ENCODE data around the gene KREMEN2. TPM values are rescaled to one million over a fixed set of nuclear protein-coding genes. Genes with fewer than 3 reads are reported as not detected.

KREMEN2 gene
- total and polyA plus RNA-seq, 2 experiments from 2014 or later = 3.6 to 4.9 TPM

- peaks cover 33% of the 10 kb centered on the region for H3K4me1 ChIP-seq (ENCODE audit: insufficient read depth)
- WGBS (ENCODE audit: low lambda C conversion rate, missing lambda C conversion rate) = 79% methylated on average over 12 of the region's 12 CpGs
- no peak for DNase-seq (ENCODE audit: low spot score)
Observed at GRCh38 chr16:3013998-3014690, 50.1 kb downstream of the KREMEN2 start.

DNA sequence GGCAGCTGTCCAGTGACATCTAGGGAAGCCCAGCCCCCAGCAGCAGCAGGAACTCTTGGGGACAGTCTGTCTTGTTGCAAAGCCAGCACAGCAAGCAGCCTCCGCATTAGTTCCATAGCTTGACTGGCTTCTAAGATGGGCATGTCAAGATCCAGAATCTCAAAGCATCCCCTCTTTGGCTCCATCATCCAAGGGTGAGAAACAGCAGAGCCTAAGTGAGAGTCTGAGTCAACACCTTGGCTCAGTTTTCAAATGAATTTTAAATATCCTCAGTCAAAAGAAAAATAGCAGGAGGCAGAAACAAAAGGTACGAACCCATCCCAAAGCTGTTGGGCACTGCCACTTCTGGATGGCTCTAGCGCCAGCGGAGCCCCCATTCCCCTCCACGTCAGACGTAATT lies 50.9 kb downstream of the KREMEN2 start:
- Histone ChIP-seq H3K79me2 (peaks cover 28% of the 10 kb centered on the region), H3K4me2 (no peak overlapping the region), H4K20me1 (ENCODE audit: insufficient read depth, poor library complexity, severe bottlenecking) (peaks cover 6% of the 10 kb centered on the region), H3K4me1 (ENCODE audit: insufficient read depth) (peaks cover 33% of the 10 kb centered on the region), H2AFZ (no peak overlapping the region), H3K4me3 (no peak overlapping the region), H3K9me3 (ENCODE audit: low read depth) (no peaks in the 10 kb centered on the region), H3K36me3 (replicated peaks; ENCODE audit: insufficient read depth, low read depth) (no peaks in the 10 kb centered on the region), H3K27me3 (peaks cover 7% of the 10 kb centered on the region), H3K27ac (no peak overlapping the region), H3K9me2 (replicated peaks; ENCODE audit: insufficient read depth) (no peaks in the 10 kb centered on the region)
- 96% methylated on average over 6 of the region's 6 CpGs for WGBS (ENCODE audit: low lambda C conversion rate, missing lambda C conversion rate)
- DNase-seq (ENCODE audit: low spot score) = no peak
- no peak for TF ChIP-seq EZH2phosphoT487 (IDR thresholded peaks at IDR 0.05; ENCODE audit: low read depth, severe bottlenecking, unreplicated experiment)
- no peak for TF ChIP-seq EZH2 (IDR thresholded peaks at IDR 0.05; ENCODE audit: borderline replicate concordance)
- TF ChIP-seq, protein P1, sequence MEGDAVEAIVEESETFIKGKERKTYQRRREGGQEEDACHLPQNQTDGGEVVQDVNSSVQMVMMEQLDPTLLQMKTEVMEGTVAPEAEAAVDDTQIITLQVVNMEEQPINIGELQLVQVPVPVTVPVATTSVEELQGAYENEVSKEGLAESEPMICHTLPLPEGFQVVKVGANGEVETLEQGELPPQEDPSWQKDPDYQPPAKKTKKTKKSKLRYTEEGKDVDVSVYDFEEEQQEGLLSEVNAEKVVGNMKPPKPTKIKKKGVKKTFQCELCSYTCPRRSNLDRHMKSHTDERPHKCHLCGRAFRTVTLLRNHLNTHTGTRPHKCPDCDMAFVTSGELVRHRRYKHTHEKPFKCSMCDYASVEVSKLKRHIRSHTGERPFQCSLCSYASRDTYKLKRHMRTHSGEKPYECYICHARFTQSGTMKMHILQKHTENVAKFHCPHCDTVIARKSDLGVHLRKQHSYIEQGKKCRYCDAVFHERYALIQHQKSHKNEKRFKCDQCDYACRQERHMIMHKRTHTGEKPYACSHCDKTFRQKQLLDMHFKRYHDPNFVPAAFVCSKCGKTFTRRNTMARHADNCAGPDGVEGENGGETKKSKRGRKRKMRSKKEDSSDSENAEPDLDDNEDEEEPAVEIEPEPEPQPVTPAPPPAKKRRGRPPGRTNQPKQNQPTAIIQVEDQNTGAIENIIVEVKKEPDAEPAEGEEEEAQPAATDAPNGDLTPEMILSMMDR (IDR thresholded peaks at IDR 0.05; ENCODE audit: poor library complexity) = no peak

More at GRCh38 chr16:3013998-3014690, 50.1 kb downstream of the KREMEN2 start:
- Histone ChIP-seq H3K27ac (no peak overlapping the region), H3K27me3 (peaks cover 7% of the 10 kb centered on the region), H3K36me3 (replicated peaks; ENCODE audit: insufficient read depth, low read depth) (no peaks in the 10 kb centered on the region), H3K9me3 (ENCODE audit: low read depth) (no peaks in the 10 kb centered on the region), H3K4me2 (peak overlapping the region; percentile 66), H3K4me3 (no peak overlapping the region), H4K20me1 (ENCODE audit: insufficient read depth, poor library complexity, severe bottlenecking) (peaks cover 6% of the 10 kb centered on the region), H3K9me2 (replicated peaks; ENCODE audit: insufficient read depth) (no peaks in the 10 kb centered on the region), H3K79me2 (peaks cover 21% of the 10 kb centered on the region), H2AFZ (no peak overlapping the region)
- TF ChIP-seq EZH2 (IDR thresholded peaks at IDR 0.05; ENCODE audit: borderline replicate concordance) (no peak), EZH2phosphoT487 (IDR thresholded peaks at IDR 0.05; ENCODE audit: low read depth, severe bottlenecking, unreplicated experiment) (no peak)
- TF ChIP-seq, protein P1 (IDR thresholded peaks at IDR 0.05; ENCODE audit: poor library complexity) = no peak

DNA sequence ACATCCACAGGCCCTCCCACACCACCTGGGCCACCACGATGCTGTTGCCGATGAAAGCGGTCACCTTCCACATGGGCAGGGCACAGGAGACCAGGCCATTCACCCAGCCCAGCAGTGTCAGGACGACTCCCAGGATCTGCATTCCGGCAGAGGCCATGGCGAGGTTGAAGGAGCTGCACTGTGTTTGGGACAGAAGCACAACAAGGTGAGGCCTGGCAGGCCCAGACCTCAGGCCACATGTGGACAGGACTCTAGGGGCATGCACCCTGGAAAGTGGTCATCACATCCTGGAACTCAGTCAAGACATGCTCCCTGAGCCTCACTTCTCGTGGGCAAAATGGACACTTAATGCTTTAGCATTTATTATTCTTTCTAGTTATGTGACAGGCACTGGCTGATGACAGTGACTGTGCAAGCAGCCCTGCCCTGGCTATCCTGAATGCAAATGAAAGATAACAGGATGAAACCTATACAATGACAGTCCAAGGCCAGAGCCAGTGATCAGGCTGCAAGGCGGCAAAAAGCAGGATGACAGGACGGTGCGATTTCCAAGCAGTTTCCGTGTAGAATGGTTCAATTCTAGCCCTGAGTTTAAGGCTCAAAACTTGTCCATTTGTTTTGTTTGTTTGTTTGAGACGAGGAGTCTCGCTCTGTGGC lies 51.9 kb downstream of the KREMEN2 start:
- peaks cover 25% of the 10 kb centered on the region for H3K4me1 ChIP-seq (ENCODE audit: insufficient read depth)

GRCh38 chr16:3017344-3017743 lies 53.3 kb downstream of the KREMEN2 start:
- Histone ChIP-seq H3K36me3 (replicated peaks; ENCODE audit: insufficient read depth, low read depth) (no peaks in the 10 kb centered on the region), H3K9me3 (ENCODE audit: low read depth) (no peaks in the 10 kb centered on the region), H4K20me1 (ENCODE audit: insufficient read depth, poor library complexity, severe bottlenecking) (peaks cover 6% of the 10 kb centered on the region), H3K4me2 (peak overlapping the region; percentile 78), H3K9me2 (replicated peaks; ENCODE audit: insufficient read depth) (no peaks in the 10 kb centered on the region), H3K27ac (peak overlapping the region; percentile 98), H3K4me1 (ENCODE audit: insufficient read depth) (peaks cover 22% of the 10 kb centered on the region), H3K27me3 (peaks cover 7% of the 10 kb centered on the region), H2AFZ (no peak overlapping the region), H3K79me2 (peaks cover 28% of the 10 kb centered on the region), H3K4me3 (peak overlapping the region; percentile 42)
- no peak for DNase-seq (ENCODE audit: low spot score)
- WGBS (ENCODE audit: low lambda C conversion rate, missing lambda C conversion rate) = 12% methylated on average over 20 of the region's 20 CpGs
- TF ChIP-seq, protein P1 (IDR thresholded peaks at IDR 0.05; ENCODE audit: poor library complexity) = no peak
- TF ChIP-seq EZH2 (IDR thresholded peaks at IDR 0.05; ENCODE audit: borderline replicate concordance) = no peak

More for the DNA sequence above, 51.9 kb downstream of the KREMEN2 start:
- no peaks in the 10 kb centered on the region for H3K9me3 ChIP-seq (ENCODE audit: low read depth)
- H3K4me3 ChIP-seq = no peak overlapping the region
- H3K27ac ChIP-seq = no peak overlapping the region
- no peak for DNase-seq (ENCODE audit: low spot score)
- H3K27me3 ChIP-seq = peaks cover 7% of the 10 kb centered on the region
- no peaks in the 10 kb centered on the region for H3K36me3 ChIP-seq (replicated peaks; ENCODE audit: insufficient read depth, low read depth)
- peak overlapping the region; percentile 57 for H3K4me2 ChIP-seq
- WGBS (ENCODE audit: low lambda C conversion rate, missing lambda C conversion rate) = 79% methylated on average over 13 of the region's 13 CpGs
- no peak overlapping the region for H2AFZ ChIP-seq
- H4K20me1 ChIP-seq (ENCODE audit: insufficient read depth, poor library complexity, severe bottlenecking) = peaks cover 6% of the 10 kb centered on the region
- H3K9me2 ChIP-seq (replicated peaks; ENCODE audit: insufficient read depth) = no peaks in the 10 kb centered on the region
- no peak for TF ChIP-seq EZH2phosphoT487 (IDR thresholded peaks at IDR 0.05; ENCODE audit: low read depth, severe bottlenecking, unreplicated experiment)
- H3K79me2 ChIP-seq = peaks cover 28% of the 10 kb centered on the region
